Activated CD8-positive, alpha-beta memory T cell treated with anti-CD3 and anti-CD28 coated beads for 1 hour (primary cell): ENCODE measurements around the gene ARHGEF17.

Experiments
- DNase-seq, 2 donors: peaks; one replicate each; pipeline ENCODE4 v3.0.0-alpha.2; 2020; ENCODE audit warnings: low read depth in 1 of 2; ENCODE audit errors: extremely low read depth in 1 of 2

Gene ARHGEF17

GRCh38 chr11:73376803-73377629 is 68.9 kb downstream of the ARHGEF17 start:
- DNase-seq: peak in 1 of 2 donors; percentile 25

GRCh38 chr11:73379189-73379880 is 71.3 kb downstream of the ARHGEF17 start:
- no peak for DNase-seq

- no peak for DNase-seq
These were observed 72.3 kb downstream of the ARHGEF17 start for GRCh38 chr11:73380331-73380730.

- DNase-seq: no peak
These were observed 72.9 kb downstream of the ARHGEF17 start for GRCh38 chr11:73380897-73381410.

- no peak for DNase-seq
These were observed 73.5 kb downstream of the ARHGEF17 start for GRCh38 chr11:73381589-73381988.

- no peak for DNase-seq
These were observed 74.1 kb downstream of the ARHGEF17 start for GRCh38 chr11:73382183-73382582.

GRCh38 chr11:73382747-73383146 is 74.7 kb downstream of the ARHGEF17 start:
- DNase-seq: no peak

- DNase-seq: no peak
These were observed 75.4 kb downstream of the ARHGEF17 start for GRCh38 chr11:73383249-73384124.

GRCh38 chr11:73384125-73384441 is 76.0 kb downstream of the ARHGEF17 start:
- no peak for DNase-seq

GRCh38 chr11:73384531-73384871 is 76.4 kb downstream of the ARHGEF17 start:
- no peak for DNase-seq

GRCh38 chr11:73384872-73385689 is 77.0 kb downstream of the ARHGEF17 start:
- no peak for DNase-seq

- no peak for DNase-seq
These were observed 77.9 kb downstream of the ARHGEF17 start for GRCh38 chr11:73386016-73386415.

- no peak for DNase-seq
These were observed 78.5 kb downstream of the ARHGEF17 start for GRCh38 chr11:73386546-73386945.

GRCh38 chr11:73387594-73388264 is 79.7 kb downstream of the ARHGEF17 start:
- DNase-seq: no peak

- no peak for DNase-seq
These were observed 80.4 kb downstream of the ARHGEF17 start for GRCh38 chr11:73388265-73389133.

GRCh38 chr11:73389134-73389525 is 81.1 kb downstream of the ARHGEF17 start:
- DNase-seq: no peak

- DNase-seq: no peak
These were observed 81.8 kb downstream of the ARHGEF17 start for GRCh38 chr11:73389916-73390315.

GRCh38 chr11:73390601-73391565 is 82.8 kb downstream of the ARHGEF17 start:
- no peak for DNase-seq
